Activated CD4-positive, alpha-beta T cell treated with anti-CD3 and anti-CD28 coated beads, Interleukin-2, amount 50 U/mL, for 24 hours (primary cell): ENCODE data around the gene MATN1.

Experiments
- DNase-seq, 2 donors: peaks; one replicate each; pipeline ENCODE4 v3.0.0-alpha.2; 2020; ENCODE audit warnings: low read depth in 1 of 2, low spot score in 1 of 2

The MATN1 gene

DNA sequence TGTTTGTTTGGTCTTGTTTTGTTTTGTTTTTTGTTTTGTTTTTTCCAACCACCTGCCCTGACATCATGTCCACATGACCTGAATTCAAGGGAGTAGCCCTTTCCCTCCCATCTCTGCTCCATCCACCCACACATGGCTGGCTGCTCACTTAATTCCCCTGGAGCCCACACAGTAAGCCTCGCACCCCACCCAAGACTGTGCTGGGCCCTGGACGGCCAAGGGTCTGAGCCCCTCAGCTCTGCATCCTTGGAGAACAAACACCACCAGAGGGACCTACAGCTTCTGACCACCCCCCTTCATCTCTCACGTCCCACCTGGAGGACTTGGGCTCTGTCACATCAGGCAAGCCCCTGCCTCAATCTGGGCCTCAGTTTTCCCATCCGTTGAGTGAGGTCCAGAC is 39.1 kb downstream of the MATN1 start:
- no peak for DNase-seq

- no peak for DNase-seq
Measured at GRCh38 chr1:30683699-30684098, 39.7 kb downstream of the MATN1 start.

- DNase-seq: no peak
Measured at GRCh38 chr1:30682396-30683275, 40.7 kb downstream of the MATN1 start.

- no peak for DNase-seq
Measured at GRCh38 chr1:30681782-30682181, 41.6 kb downstream of the MATN1 start.

- DNase-seq: no peak
Measured at GRCh38 chr1:30680879-30681278, 42.5 kb downstream of the MATN1 start.

GRCh38 chr1:30680429-30680828 is 43.0 kb downstream of the MATN1 start:
- no peak for DNase-seq

GRCh38 chr1:30679976-30680305 is 43.4 kb downstream of the MATN1 start:
- DNase-seq: no peak

- no peak for DNase-seq
Measured at GRCh38 chr1:30679201-30679975, 44.0 kb downstream of the MATN1 start.

DNA sequence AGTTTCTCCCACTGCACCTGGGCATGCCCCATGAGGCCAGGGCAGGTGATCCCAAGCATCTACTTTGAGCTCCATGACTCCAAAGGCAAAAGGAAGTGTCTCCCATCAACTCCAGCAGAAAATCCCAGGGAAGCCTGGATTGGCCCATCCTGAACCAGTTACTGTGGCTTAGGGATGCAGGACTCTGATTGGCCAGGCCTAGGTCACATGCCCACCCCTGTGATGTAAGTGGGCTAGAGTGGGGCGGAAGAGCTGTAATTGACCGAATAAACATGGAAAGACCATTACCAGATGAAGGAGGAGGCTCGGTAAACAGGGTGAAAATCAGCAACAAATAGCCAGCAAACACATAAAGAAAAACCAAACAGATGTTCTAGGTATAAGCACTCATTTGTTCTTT is 45.2 kb downstream of the MATN1 start:
- DNase-seq: no peak

GRCh38 chr1:30677471-30677870 is 45.9 kb downstream of the MATN1 start:
- no peak for DNase-seq

GRCh38 chr1:30675761-30676160 is 47.6 kb downstream of the MATN1 start:
- DNase-seq: no peak

DNA sequence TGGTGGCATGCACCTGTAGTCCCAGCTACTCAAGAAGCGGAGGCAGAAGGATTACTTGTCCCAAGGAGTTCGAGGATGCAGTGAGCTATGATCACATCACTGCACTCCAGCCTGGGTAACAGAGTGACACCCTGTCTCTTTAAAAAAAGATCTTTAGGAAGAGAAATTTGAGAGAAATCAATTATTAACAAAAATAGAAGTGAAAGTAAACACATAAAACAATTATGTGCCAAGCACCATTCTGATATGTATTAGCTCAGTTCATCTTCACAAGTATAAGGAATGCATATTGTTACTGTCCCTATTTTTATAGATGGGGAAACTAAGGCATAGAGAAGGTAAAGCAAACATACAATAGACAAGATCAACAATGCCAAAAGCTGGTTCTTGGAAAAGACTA is 48.1 kb downstream of the MATN1 start:
- no peak for DNase-seq

DNA sequence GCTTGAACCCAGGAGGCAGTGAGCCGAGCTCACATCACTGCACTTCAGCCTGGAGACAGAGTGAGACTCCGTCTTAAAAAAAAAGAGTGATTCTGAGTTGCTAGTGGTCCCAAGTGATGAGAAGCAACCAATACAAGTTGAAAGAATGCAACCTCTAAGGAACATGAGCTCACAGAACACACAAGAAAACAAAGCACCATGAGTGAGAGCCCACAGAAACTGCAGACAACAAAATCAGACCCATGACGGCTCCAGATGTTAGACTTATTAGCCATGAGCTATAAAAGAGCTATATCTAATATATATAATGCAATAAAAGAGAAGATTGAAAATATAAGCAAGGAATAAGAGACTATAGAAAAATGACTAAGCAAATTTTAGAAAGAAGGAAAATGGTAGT is 50.0 kb downstream of the MATN1 start:
- no peak for DNase-seq

GRCh38 chr1:30672661-30673060 is 50.7 kb downstream of the MATN1 start:
- DNase-seq: no peak

- DNase-seq: no peak
Measured at GRCh38 chr1:30670240-30671060, 52.9 kb downstream of the MATN1 start.

- DNase-seq: no peak
Measured at GRCh38 chr1:30668546-30669327, 54.6 kb downstream of the MATN1 start.

GRCh38 chr1:30668024-30668423 is 55.4 kb downstream of the MATN1 start:
- no peak for DNase-seq

- no peak for DNase-seq
Measured at GRCh38 chr1:30666756-30667273, 56.6 kb downstream of the MATN1 start.

DNA sequence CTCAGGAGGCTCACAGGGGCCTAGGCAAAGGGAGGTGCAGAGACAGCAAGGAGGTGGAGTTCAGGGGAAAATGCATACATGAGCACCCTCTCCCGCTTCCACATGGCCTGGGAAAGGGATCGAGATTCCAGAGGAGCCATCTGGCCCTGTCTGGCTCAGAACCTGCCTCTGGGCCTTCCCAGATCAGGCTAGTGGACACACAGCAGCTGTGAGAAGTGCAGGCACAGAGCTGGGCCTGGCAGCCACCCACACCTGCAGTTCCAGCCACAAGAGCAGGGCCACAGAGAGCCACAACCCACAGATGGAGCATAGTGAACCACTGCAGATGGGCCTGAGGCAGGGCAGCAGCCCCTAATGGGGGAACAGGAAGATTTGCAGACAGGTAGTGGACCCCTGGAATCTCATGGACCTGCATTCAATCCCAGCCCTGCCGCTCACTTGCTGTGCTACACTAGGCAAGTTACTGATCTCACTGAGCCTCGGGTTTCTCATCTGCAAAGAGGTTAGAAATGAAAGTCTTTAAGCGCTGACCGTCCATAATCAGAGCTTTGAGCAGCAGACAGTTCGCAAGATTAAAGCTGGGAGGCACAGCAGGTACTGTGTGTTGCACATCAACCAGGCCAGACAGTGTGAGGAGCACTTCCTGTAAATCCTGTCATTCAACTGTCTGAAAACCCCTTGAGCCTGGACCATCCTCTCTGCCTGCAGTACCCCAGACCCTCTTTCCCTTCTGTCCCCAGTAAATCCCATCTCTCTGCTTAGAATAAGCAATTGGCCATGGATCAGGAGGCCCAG is 58.0 kb downstream of the MATN1 start:
- DNase-seq: no peak
